ENCODE data around the gene SPSB2. TPM values are rescaled to one million over a fixed set of nuclear protein-coding genes. Genes with fewer than 3 reads are reported as not detected.
A peak's percentile ranks its signal among the peaks of the same experiment; 100 is the strongest.

The SPSB2 gene
- total RNA-seq, 1 donor from 2014 or later = 7.0 TPM

- DNase-seq (ENCODE audit: low spot score) = no peak
Measured at GRCh38 chr12:6832125-6832524, 41.0 kb downstream of the SPSB2 start.

GRCh38 chr12:6831450-6831995, 41.6 kb downstream of the SPSB2 start:
- DNase-seq (ENCODE audit: low spot score) = no peak

- DNase-seq (ENCODE audit: low spot score) = no peak
Measured at GRCh38 chr12:6830999-6831398, 42.1 kb downstream of the SPSB2 start.

- no peak for DNase-seq (ENCODE audit: low spot score)
Measured at GRCh38 chr12:6830286-6830890, 42.7 kb downstream of the SPSB2 start.

- DNase-seq (ENCODE audit: low spot score) = peak; percentile 74
Measured at GRCh38 chr12:6829536-6830220, 43.4 kb downstream of the SPSB2 start.

DNA sequence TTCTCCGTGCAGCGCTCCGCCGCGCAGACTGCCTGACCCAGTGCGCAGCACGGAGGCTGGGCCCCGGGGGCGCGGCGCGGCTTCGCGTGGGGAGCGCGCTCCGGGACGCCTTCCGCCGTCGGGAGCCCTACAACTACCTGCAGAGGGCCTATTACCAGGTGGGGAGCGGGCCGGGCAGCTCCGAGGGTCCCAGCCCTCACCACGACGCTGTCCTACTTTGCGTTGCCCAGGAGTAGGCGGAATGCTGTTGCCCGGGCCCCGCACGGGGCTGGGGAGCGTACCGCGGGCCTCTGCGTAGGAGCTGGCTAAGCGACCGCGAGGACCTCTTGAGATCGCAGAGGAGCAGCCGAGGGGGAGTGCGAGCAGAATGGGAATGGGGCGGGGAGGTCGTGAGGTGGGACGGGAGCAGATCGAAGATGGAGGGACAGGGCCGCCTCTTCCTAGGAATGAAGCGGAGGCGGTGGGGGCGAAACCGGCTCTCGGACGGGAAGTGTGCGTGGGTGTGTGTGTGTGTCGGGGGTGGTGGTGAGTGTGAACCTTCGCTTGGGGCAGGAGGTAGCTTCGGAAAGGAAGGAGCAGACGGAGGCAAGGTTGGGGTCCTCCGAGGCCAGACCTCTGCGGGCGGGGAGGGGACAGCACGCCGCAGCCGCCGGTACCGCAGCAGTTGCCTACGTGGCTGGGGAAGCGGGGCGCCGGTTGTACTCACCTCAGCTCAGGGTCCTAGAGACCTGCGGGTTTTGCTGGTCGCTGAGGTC, 44.1 kb downstream of the SPSB2 start:
- DNase-seq (ENCODE audit: low spot score) = no peak

DNA sequence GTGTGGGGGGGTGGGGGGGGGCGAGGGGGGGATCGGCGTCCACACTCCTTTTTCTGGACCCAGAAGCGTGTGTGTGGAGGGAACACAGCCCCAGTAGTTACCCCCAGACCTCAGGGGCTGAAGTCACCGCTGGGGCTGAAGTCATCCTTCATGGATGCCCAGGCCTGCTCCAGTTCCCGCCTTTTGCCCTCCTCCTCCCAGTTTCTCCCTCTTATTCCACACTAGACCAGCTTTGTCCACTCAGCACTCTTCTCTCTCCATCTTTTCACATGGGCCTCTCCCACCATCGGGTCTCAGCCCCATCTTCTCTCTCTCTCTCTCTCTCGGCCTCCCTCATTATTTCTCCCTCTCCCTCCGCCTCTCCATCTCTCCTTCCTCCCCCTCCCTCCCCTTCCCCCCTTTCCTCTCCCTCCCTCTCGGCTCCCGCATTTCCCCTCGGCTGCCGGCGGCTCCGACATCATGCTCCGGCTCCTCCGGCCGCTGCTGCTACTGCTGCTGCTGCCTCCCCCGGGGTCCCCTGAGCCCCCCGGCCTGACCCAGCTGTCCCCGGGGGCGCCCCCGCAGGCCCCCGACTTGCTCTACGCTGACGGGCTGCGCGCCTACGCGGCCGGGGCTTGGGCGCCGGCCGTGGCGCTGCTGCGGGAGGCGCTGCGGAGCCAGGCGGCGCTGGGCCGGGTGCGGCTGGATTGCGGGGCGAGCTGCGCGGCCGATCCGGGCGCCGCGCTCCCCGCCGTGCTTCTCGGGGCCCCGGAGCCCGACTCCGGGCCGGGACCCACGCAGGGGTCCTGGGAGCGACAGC, 44.9 kb downstream of the SPSB2 start, which contains the start of gene P3H3:
TSS of gene P3H3 (plus strand) at position 426 of the 799 bp plus-strand sequence. CDS start at position 460, 34 bp downstream.
- peak; percentile 77 for DNase-seq (ENCODE audit: low spot score)

- DNase-seq (ENCODE audit: low spot score) = peak; percentile 85
Measured at GRCh38 chr12:6827437-6827911, 45.6 kb downstream of the SPSB2 start.

DNA sequence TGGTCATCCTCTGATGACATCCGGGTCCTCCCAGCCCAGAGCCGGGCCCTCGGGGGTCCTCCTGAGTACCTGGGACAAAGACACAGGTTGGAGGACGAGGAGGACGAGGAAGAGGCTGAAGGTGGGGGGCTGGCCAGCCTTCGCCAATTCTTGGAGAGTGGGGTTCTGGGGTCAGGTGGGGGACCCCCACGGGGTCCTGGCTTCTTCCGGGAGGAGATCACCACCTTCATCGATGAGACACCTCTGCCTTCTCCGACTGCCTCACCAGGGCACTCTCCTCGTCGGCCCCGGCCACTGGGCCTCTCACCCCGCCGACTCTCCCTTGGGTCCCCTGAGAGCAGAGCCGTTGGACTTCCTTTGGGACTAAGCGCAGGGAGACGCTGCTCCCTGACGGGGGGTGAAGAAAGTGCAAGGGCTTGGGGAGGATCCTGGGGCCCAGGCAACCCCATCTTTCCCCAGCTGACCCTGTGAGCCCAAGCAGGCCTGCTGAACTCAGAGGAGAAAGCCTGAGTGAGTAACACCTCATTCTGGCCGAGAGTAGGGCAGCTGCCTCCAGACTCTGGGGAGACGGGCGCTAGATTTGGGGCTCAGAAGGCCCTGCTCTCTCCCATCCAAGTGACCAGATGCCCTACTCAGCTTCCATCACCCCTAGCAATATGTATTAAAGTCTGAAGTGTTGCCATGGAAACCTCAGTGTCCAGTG, 46.2 kb downstream of the SPSB2 start:
- no peak for DNase-seq (ENCODE audit: low spot score)

- no peak for DNase-seq (ENCODE audit: low spot score)
Measured at GRCh38 chr12:6826125-6826733, 46.9 kb downstream of the SPSB2 start.

- DNase-seq (ENCODE audit: low spot score) = peak; percentile 93
Measured at GRCh38 chr12:6825398-6826124, 47.5 kb downstream of the SPSB2 start.

GRCh38 chr12:6824901-6825381, 48.2 kb downstream of the SPSB2 start:
- no peak for DNase-seq (ENCODE audit: low spot score)

DNA sequence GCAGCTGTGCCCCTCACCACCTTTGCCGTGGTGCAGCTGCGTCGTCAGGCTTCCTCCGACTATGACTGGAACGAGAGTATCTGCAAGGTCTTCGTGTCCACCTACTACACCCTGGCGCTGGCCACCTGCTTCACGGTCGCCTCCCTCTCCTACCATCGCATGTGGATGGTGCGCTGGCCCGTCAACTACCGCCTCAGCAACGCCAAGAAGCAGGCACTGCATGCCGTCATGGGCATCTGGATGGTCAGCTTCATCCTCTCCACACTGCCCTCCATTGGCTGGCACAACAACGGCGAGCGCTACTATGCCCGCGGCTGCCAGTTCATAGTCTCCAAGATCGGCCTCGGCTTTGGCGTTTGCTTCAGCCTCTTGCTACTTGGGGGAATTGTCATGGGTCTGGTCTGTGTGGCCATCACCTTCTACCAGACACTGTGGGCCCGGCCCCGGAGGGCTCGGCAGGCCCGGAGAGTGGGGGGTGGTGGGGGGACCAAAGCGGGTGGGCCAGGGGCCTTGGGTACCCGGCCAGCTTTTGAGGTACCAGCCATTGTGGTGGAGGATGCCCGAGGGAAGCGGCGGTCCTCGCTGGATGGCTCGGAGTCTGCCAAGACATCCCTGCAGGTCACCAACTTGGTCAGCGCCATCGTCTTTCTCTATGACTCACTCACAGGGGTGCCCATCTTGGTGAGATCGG, 48.9 kb downstream of the SPSB2 start:
- DNase-seq (ENCODE audit: low spot score) = no peak

GRCh38 chr12:6823182-6824084, 49.7 kb downstream of the SPSB2 start:
- DNase-seq (ENCODE audit: low spot score) = no peak

DNA sequence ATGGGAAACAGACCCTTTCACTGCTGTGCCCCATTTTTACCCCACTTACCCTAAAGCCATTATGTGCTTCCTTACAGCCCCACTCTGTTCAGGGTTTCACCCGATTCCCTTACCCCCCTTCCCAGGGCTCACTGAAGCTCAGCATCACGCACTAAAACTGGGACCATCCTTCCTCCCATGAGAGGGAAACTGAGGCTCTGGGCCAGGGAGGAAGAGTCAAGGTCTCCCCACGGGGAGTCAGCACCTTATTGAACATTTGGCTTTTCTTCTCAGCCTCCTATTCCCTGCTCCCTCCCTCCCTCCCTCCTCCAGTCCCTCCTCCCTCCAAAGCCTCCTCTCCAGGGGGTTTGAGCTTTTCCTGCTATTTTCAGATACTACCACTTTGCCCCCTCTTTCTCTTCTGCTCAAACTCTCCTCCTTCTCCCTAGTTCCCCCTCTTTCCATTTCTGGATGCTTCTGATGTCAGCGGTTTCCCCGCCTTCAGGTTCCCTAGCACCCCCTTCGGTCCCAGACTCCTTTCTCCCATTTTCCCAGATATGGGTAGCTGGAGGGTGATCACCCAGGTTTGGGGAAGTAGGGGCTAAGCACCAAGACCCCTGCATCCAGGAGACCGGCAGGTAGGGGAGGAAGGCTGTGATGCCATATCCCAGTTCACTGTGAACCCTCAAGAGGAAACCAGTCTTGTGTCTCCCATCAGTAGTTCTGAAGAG, 50.5 kb downstream of the SPSB2 start:
- DNase-seq (ENCODE audit: low spot score) = no peak

- no peak for DNase-seq (ENCODE audit: low spot score)
Measured at GRCh38 chr12:6821591-6822425, 51.3 kb downstream of the SPSB2 start, which contains the start of gene GPR162. GPR162 (plus strand) TSS chr12:6821821; CDS start chr12:6823899, 2,078 bp downstream.

All from umbilical cord (tissue), 2 donors.